ENCODE data around the gene SPATS2L. TPM values are rescaled to one million over a fixed set of nuclear protein-coding genes. Genes with fewer than 3 reads are reported as not detected.

Gene SPATS2L
- total and polyA plus RNA-seq, 2 of the 13 experiments (the other 11 are each of a cell fraction or from before 2014, with no cell fraction given): 154 to 212 TPM

GRCh38 chr2:200382874-200383273 is 76.4 kb downstream of the SPATS2L start:
- 95% methylated on average over 6 of the region's 6 CpGs for WGBS (ENCODE audit: low lambda C conversion rate)
- no peak overlapping the region for H2AFZ ChIP-seq (ENCODE audit: low read length)
- no peak overlapping the region for H3K9ac ChIP-seq (ENCODE audit: insufficient read depth, low read depth, low read length)
- ChIA-PET POLR2A (interaction anchor here (1.1 kb wide), 1 partner anchor 71 kb away, joined by 3 read pairs; no protein-coding TSS in a partner anchor), CTCF (ENCODE audit: low intra/inter-chr PET ratio, low total read pairs) (no interaction called here)
- H3K36me3 ChIP-seq (replicated peaks in 1 of 2; ENCODE audit: control insufficient read depth in 1 of 2, insufficient read depth in 2 of 2, low read length in 2 of 2): peaks cover 8 to 38% of the 10 kb centered on the region in 2 experiments; a peak in 4 of 5 replicates
- BruUV-seq (replicated peaks): no TSS peak
- H3K79me2 ChIP-seq (ENCODE audit: insufficient read depth, low read length): peaks cover 85% of the 10 kb centered on the region
- in situ Hi-C loops (cut with HindIII; ENCODE audit: extremely low pct_ligation_motif_present, low pct_unique_long_range_greater_than_20kb): no loop called here
- no peak overlapping the region for H3K4me2 ChIP-seq (ENCODE audit: low read depth, low read length)
- ATAC-seq: no peak
- TF ChIP-seq ZNF775 (CRISPR knock-in tag; IDR thresholded peaks at IDR 0.05; ENCODE audit: borderline replicate concordance): no peak
- TF ChIP-seq ZNF431 (CRISPR knock-in tag; IDR thresholded peaks at IDR 0.05; ENCODE audit: borderline replicate concordance, low read depth): no peak
- no peak for TF ChIP-seq MTA3 (CRISPR knock-in tag; IDR thresholded peaks at IDR 0.05)
- TF ChIP-seq CBX2 (IDR thresholded peaks at IDR 0.05; ENCODE audit: low read depth, low read length): no peak
- no peak for TF ChIP-seq CBX2 (CRISPR knock-in tag; IDR thresholded peaks at IDR 0.05; ENCODE audit: low read depth)
- no peak for TF ChIP-seq PRPF4 (IDR thresholded peaks at IDR 0.05; ENCODE audit: low read depth, low read length, poor library complexity, severe bottlenecking)
- no peak for TF ChIP-seq POGZ (CRISPR knock-in tag; IDR thresholded peaks at IDR 0.05)
- TF ChIP-seq ZFP91 (CRISPR knock-in tag; IDR thresholded peaks at IDR 0.05; ENCODE audit: borderline replicate concordance): no peak
- TF ChIP-seq NCOA5 (CRISPR knock-in tag; IDR thresholded peaks at IDR 0.05): no peak
- H3K9me3 ChIP-seq (ENCODE audit: low read length): no peaks in the 10 kb centered on the region
- no peak for FAIRE-seq
- peaks cover 28% of the 10 kb centered on the region for H3K4me1 ChIP-seq (ENCODE audit: insufficient read depth, low read length)
- intact Hi-C loops (cut with micrococcal nuclease; ENCODE audit: unreplicated experiment): no loop called here
- H3K4me3 ChIP-seq (replicated peaks in 1 of 3; ENCODE audit: insufficient read depth in 1 of 3, low read depth in 2 of 3, low read length in 3 of 3): no peak overlapping the region
- no peak overlapping the region for H3K27ac ChIP-seq (ENCODE audit: extremely low read length, insufficient read depth, low read length)
- peaks cover 46% of the 10 kb centered on the region for H4K20me1 ChIP-seq (ENCODE audit: insufficient read depth, low read length)
- no peaks in the 10 kb centered on the region for H3K27me3 ChIP-seq (ENCODE audit: control insufficient read depth in 1 of 2, insufficient read depth in 2 of 2, low read length in 2 of 2)
- DNase-seq (ENCODE audit: low spot score): no peak
